Ishikawa (cell line): Measurements from ENCODE around the gene SYNE3.

Source experiments
- CEBPB ChIP-seq: IDR thresholded peaks from 2 replicates; pipeline ENCODE4 v1.6.1; 2012
- CREB1 ChIP-seq: IDR thresholded peaks from 2 replicates; pipeline ENCODE4 v1.6.1; 2012; ENCODE audit warnings: low read depth
- EGR1 ChIP-seq: IDR thresholded peaks from 2 replicates; pipeline ENCODE4 v1.6.1; 2012
- EP300 ChIP-seq: IDR thresholded peaks from 2 replicates; pipeline ENCODE4 v1.6.1; 2012; ENCODE audit warnings: borderline replicate concordance
- FOXM1 ChIP-seq: IDR thresholded peaks from 2 replicates; pipeline ENCODE4 v1.6.1; 2012; ENCODE audit warnings: low read depth, borderline replicate concordance
- NFIC ChIP-seq: IDR thresholded peaks from 2 replicates; pipeline ENCODE4 v1.6.1; 2012
- RAD21 ChIP-seq: IDR thresholded peaks from 2 replicates; pipeline ENCODE4 v1.6.1; 2012; ENCODE audit warnings: low read depth
- REST ChIP-seq: IDR thresholded peaks from 2 replicates; pipeline ENCODE4 v1.6.1; 2012; ENCODE audit warnings: low read depth, mild to moderate bottlenecking
- TAF1 ChIP-seq: IDR thresholded peaks from 2 replicates; pipeline ENCODE4 v1.6.1; 2012; ENCODE audit warnings: low read depth, mild to moderate bottlenecking
- TCF12 ChIP-seq: IDR thresholded peaks from 2 replicates; pipeline ENCODE4 v1.6.1; 2012; ENCODE audit warnings: low read depth
- TEAD4 ChIP-seq: IDR thresholded peaks from 2 replicates; pipeline ENCODE4 v1.6.1; 2012
- USF1 ChIP-seq: IDR thresholded peaks from 2 replicates; pipeline ENCODE4 v1.6.1; 2012
- YY1 ChIP-seq: IDR thresholded peaks from 2 replicates; pipeline ENCODE4 v1.6.1; 2012; ENCODE audit warnings: low read depth
- ZBTB7A ChIP-seq: IDR thresholded peaks from 2 replicates; pipeline ENCODE4 v1.6.1; 2012; ENCODE audit warnings: low read depth
- TF ChIP-seq, protein P1 (sequence below): IDR thresholded peaks from 2 replicates; pipeline ENCODE4 v1.6.1; 2012

SYNE3 gene

DNA sequence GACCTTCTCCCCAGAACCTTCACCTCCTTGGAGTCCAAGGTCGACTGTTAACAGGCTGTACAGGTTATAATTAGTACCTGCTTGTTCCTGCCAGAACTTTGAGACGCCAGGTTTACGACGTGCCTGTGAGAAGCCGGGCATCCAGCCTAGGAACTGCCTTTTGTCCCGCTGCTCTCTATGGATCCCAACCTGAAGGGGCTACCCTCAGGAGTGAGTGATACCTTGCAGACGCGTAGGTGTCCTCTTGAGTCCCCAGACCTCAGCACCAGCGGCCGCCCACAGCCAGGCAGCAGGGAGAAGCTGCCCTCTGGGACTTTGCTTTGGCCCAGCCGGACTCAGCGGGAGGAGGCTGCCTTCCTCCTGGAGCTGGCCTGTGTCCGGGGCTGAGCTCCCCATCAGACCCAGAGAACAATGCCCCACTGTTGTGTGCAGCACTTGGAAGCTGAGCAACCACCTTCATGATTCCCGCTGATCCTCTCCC is 16.2 kb downstream of the SYNE3 start:
- TF ChIP-seq EP300 (no peak), CEBPB (no peak), FOXM1 (no peak), TAF1 (no peak), REST (no peak), TCF12 (no peak), CREB1 (no peak), NFIC (no peak), YY1 (no peak)
- TF ChIP-seq, protein P1, sequence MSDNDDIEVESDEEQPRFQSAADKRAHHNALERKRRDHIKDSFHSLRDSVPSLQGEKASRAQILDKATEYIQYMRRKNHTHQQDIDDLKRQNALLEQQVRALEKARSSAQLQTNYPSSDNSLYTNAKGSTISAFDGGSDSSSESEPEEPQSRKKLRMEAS, result no peak

- TF ChIP-seq TCF12 (no peak), EGR1 (no peak), CEBPB (no peak), EP300 (no peak), ZBTB7A (no peak), CREB1 (no peak)
- TF ChIP-seq, protein P1, result no peak
These were observed 17.1 kb downstream of the SYNE3 start for GRCh38 chr14:95499354-95499750.

DNA sequence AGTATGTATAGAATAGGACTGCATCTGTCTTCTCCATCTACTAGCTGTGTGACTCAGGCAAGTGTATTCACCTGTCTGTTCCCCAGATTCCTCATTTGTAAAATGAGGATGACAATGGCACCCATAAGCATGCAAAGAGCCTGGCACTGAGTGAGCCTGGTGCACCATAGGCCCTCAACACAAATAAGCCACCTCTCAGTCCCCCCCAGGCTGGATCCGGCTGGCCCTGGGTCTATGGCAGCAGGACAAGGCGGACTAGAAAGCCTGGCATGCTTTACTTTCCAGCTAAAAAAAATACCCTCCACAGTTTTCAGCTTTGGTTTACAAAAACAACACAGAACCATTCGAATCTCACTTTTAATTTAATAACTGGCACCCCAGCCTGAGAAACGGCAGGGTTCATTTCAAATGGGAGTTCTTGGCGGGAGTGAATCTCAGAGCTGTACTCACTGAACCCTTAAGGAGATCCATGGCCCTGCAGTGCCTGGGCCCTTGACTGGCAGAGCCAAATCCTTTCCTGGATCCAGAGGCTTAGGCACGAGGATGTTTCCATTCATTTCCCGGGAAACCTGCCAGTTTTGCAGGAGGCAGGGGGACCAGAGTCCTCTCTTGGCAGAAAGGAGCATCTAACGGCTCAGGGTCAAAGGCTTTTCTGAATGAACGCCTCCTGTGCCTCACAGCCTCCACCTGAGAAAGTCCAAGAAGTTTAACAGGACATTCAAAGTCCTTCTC is 17.7 kb downstream of the SYNE3 start:
- TF ChIP-seq FOXM1 (no peak), EP300 (no peak), USF1 (no peak), EGR1 (no peak), RAD21 (no peak), YY1 (no peak), TAF1 (no peak), ZBTB7A (no peak), CEBPB (no peak), TEAD4 (no peak), REST (no peak), TCF12 (no peak), CREB1 (no peak), NFIC (no peak)
- TF ChIP-seq, protein P1, result no peak

GRCh38 chr14:95497561-95498011 is 18.9 kb downstream of the SYNE3 start:
- TF ChIP-seq USF1, result no peak
- TF ChIP-seq REST, result no peak
- no peak for TF ChIP-seq CEBPB
- no peak for TF ChIP-seq CREB1
- TF ChIP-seq EGR1, result no peak
- no peak for TF ChIP-seq NFIC
- TF ChIP-seq ZBTB7A, result no peak
- no peak for TF ChIP-seq TAF1
- no peak for TF ChIP-seq EP300
- TF ChIP-seq FOXM1, result no peak
- TF ChIP-seq, protein P1, result no peak
- TF ChIP-seq RAD21, result no peak
- no peak for TF ChIP-seq TEAD4
- no peak for TF ChIP-seq YY1
